Lower leg skin (tissue), 3 donors: Measurements from ENCODE around the gene RGL4.
"Not testable (repeated sequence)": the region's sequence is repeated elsewhere in the genome, so short reads cannot be mapped to it uniquely, and the experiment has no call there.

Source experiments
- CTCF ChIP-seq, 3 donors: fragments of 450-650 bp; IDR thresholded peaks; one replicate each; pipeline ENCODE4 v1.5.1; 2016; ENCODE audit warnings: antibody characterized with exemption in 3 of 3, mild to moderate bottlenecking in 3 of 3, moderate library complexity in 2 of 3
- POLR2A ChIP-seq, 2 donors: fragments of 450-650 bp; IDR thresholded peaks; one replicate each; pipeline ENCODE4 v1.6.1; 2016 to 2017; ENCODE audit warnings: antibody characterized with exemption in 2 of 2, mild to moderate bottlenecking in 1 of 2, moderate library complexity in 1 of 2

GRCh38 chr22:23728108-23728507 lies 37.3 kb downstream of the RGL4 start:
- TF ChIP-seq CTCF, POLR2A (IDR thresholded peaks at IDR 0.05): not testable (repeated sequence)
